NCI-H2029 treated with DMSO at 0.1 percent for 48 hours (cell line): ENCODE measurements around the gene TMEM94.
"Not testable (repeated sequence)": the region's sequence is repeated elsewhere in the genome, so short reads cannot be mapped to it uniquely, and the experiment has no call there.

Experiments
- DNase-seq: peaks from one replicate; lab custom pipeline; 2025; lab: John Stamatoyannopoulos, UW

Gene TMEM94

GRCh38 chr17:75445896-75446295 is 10.5 kb upstream of the TMEM94 start:
- not testable (repeated sequence) for DNase-seq

- DNase-seq = no peak
Measured at GRCh38 chr17:75447951-75448856, 8.2 kb upstream of the TMEM94 start.

- DNase-seq = no peak
Measured at GRCh38 chr17:75450270-75450669, 6.2 kb upstream of the TMEM94 start.

- DNase-seq = no peak
Measured at GRCh38 chr17:75454193-75454592, 2.2 kb upstream of the TMEM94 start.

GRCh38 chr17:75454672-75455071 is 1.8 kb upstream of the TMEM94 start:
- not testable (repeated sequence) for DNase-seq

GRCh38 chr17:75456039-75456416 is 407 bp upstream of the TMEM94 start:
- no peak for DNase-seq

- DNase-seq = no peak
Measured at GRCh38 chr17:75457047-75457654, 716 bp downstream of the TMEM94 start.

- no peak for DNase-seq
Measured at GRCh38 chr17:75459246-75459589, 2.8 kb downstream of the TMEM94 start.

- DNase-seq = no peak
Measured at GRCh38 chr17:75459590-75460267, 3.3 kb downstream of the TMEM94 start.

- no peak for DNase-seq
Measured at GRCh38 chr17:75460295-75460694, 3.9 kb downstream of the TMEM94 start.

- DNase-seq = no peak
Measured at GRCh38 chr17:75463603-75464002, 7.2 kb downstream of the TMEM94 start.

- DNase-seq = no peak
Measured at GRCh38 chr17:75465039-75465438, 8.6 kb downstream of the TMEM94 start.

- DNase-seq = peak; percentile 30
Measured at GRCh38 chr17:75468291-75468754, 11.9 kb downstream of the TMEM94 start.

- peak; percentile 30 for DNase-seq
Measured at GRCh38 chr17:75468779-75469373, 12.4 kb downstream of the TMEM94 start.

GRCh38 chr17:75471207-75471606 is 14.8 kb downstream of the TMEM94 start:
- DNase-seq = no peak

- peak; percentile 37 for DNase-seq
Measured at GRCh38 chr17:75472119-75472518, 15.7 kb downstream of the TMEM94 start.

- no peak for DNase-seq
Measured at GRCh38 chr17:75473246-75473645, 16.8 kb downstream of the TMEM94 start.

- no peak for DNase-seq
Measured at GRCh38 chr17:75474736-75475135, 18.3 kb downstream of the TMEM94 start.

GRCh38 chr17:75475144-75475835 is 18.9 kb downstream of the TMEM94 start:
- no peak for DNase-seq

GRCh38 chr17:75475851-75476250 is 19.4 kb downstream of the TMEM94 start:
- no peak for DNase-seq

- no peak for DNase-seq
Measured at GRCh38 chr17:75476271-75476671, 19.8 kb downstream of the TMEM94 start.
